Measurements from ENCODE around the gene NOSIP.

The NOSIP gene

GRCh38 chr19:49551531-49551930 lies 28.8 kb downstream of the NOSIP start:
- no peak for TF ChIP-seq CTCF (IDR thresholded peaks at IDR 0.05; ENCODE audit: poor library complexity, severe bottlenecking)
- no peak for DNase-seq (ENCODE audit: low spot score)
- peaks cover 16% of the 10 kb centered on the region for H3K4me1 ChIP-seq (ENCODE audit: insufficient read depth, poor library complexity, severe bottlenecking)
- no peaks in the 10 kb centered on the region for H3K9me3 ChIP-seq (ENCODE audit: severe bottlenecking)
- H3K36me3 ChIP-seq (ENCODE audit: low read depth): peaks cover 16% of the 10 kb centered on the region
- no peaks in the 10 kb centered on the region for H3K27me3 ChIP-seq (ENCODE audit: insufficient read depth, poor library complexity, severe bottlenecking)
- no peak overlapping the region for H3K4me3 ChIP-seq (ENCODE audit: severe bottlenecking)
- H3K27ac ChIP-seq (ENCODE audit: poor library complexity, severe bottlenecking): no peak overlapping the region
- ATAC-seq (ENCODE audit: low read depth): no peak

DNA sequence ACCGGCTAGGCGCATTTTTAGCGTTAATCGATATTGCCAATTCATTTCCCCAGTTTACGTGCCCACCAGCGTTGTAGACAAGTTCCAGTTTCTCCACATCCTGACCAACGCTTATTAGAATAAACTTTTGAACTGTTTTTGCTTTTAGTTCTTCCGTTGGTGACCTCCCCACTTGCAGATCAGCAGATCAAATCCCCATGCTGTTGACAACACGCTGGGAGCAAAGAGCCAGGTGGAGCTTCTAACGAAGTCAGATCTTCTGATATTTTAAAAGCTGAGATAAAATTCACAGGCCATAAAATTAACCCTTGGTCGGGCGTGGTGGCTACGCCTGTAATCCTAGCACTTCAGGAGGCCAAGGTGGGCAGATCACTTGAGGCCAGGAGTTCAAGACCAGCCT lies 31.3 kb downstream of the NOSIP start:
- H3K27me3 ChIP-seq (ENCODE audit: insufficient read depth, poor library complexity, severe bottlenecking): no peaks in the 10 kb centered on the region
- ATAC-seq (ENCODE audit: low read depth) (no peak), DNase-seq (ENCODE audit: low spot score) (no peak)
- TF ChIP-seq CTCF (IDR thresholded peaks at IDR 0.05; ENCODE audit: poor library complexity, severe bottlenecking): no peak
- peaks cover 7% of the 10 kb centered on the region for H3K4me1 ChIP-seq (ENCODE audit: insufficient read depth, poor library complexity, severe bottlenecking)
- H3K36me3 ChIP-seq (ENCODE audit: low read depth): no peaks in the 10 kb centered on the region
- H3K4me3 ChIP-seq (ENCODE audit: severe bottlenecking): no peak overlapping the region
- no peaks in the 10 kb centered on the region for H3K9me3 ChIP-seq (ENCODE audit: severe bottlenecking)
- no peak overlapping the region for H3K27ac ChIP-seq (ENCODE audit: poor library complexity, severe bottlenecking)

GRCh38 chr19:49546825-49547565 lies 33.4 kb downstream of the NOSIP start:
- Histone ChIP-seq H3K4me1 (ENCODE audit: insufficient read depth, poor library complexity, severe bottlenecking) (no peaks in the 10 kb centered on the region), H3K36me3 (ENCODE audit: low read depth) (no peaks in the 10 kb centered on the region), H3K4me3 (ENCODE audit: severe bottlenecking) (no peak overlapping the region), H3K9me3 (ENCODE audit: severe bottlenecking) (no peaks in the 10 kb centered on the region), H3K27me3 (ENCODE audit: insufficient read depth, poor library complexity, severe bottlenecking) (no peaks in the 10 kb centered on the region), H3K27ac (ENCODE audit: poor library complexity, severe bottlenecking) (no peak overlapping the region)
- ATAC-seq (ENCODE audit: low read depth) (peak; percentile 86), DNase-seq (ENCODE audit: low spot score) (no peak)
- peak; percentile 87 for TF ChIP-seq CTCF (IDR thresholded peaks at IDR 0.05; ENCODE audit: poor library complexity, severe bottlenecking)

GRCh38 chr19:49544154-49544553 lies 36.2 kb downstream of the NOSIP start:
- no peak for DNase-seq (ENCODE audit: low spot score)
- ATAC-seq (ENCODE audit: low read depth): no peak
- no peak overlapping the region for H3K4me3 ChIP-seq (ENCODE audit: severe bottlenecking)
- no peaks in the 10 kb centered on the region for H3K27me3 ChIP-seq (ENCODE audit: insufficient read depth, poor library complexity, severe bottlenecking)
- H3K9me3 ChIP-seq (ENCODE audit: severe bottlenecking): no peaks in the 10 kb centered on the region
- no peaks in the 10 kb centered on the region for H3K36me3 ChIP-seq (ENCODE audit: low read depth)
- no peak overlapping the region for H3K27ac ChIP-seq (ENCODE audit: poor library complexity, severe bottlenecking)
- TF ChIP-seq CTCF (IDR thresholded peaks at IDR 0.05; ENCODE audit: poor library complexity, severe bottlenecking): no peak
- H3K4me1 ChIP-seq (ENCODE audit: insufficient read depth, poor library complexity, severe bottlenecking): no peaks in the 10 kb centered on the region

DNA sequence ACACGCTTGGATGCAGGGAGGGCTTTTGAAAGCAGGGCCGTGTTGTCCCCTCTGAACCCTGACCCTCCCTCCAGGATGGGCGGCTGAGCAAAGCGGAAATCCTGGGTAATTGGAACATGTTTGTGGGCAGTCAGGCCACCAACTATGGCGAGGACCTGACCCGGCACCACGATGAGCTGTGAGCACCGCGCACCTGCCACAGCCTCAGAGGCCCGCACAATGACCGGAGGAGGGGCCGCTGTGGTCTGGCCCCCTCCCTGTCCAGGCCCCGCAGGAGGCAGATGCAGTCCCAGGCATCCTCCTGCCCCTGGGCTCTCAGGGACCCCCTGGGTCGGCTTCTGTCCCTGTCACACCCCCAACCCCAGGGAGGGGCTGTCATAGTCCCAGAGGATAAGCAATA lies 37.3 kb downstream of the NOSIP start:
- H3K9me3 ChIP-seq (ENCODE audit: severe bottlenecking): no peaks in the 10 kb centered on the region
- H3K4me1 ChIP-seq (ENCODE audit: insufficient read depth, poor library complexity, severe bottlenecking): no peaks in the 10 kb centered on the region
- H3K4me3 ChIP-seq (ENCODE audit: severe bottlenecking): no peak overlapping the region
- no peak for DNase-seq (ENCODE audit: low spot score)
- H3K27ac ChIP-seq (ENCODE audit: poor library complexity, severe bottlenecking): no peak overlapping the region
- no peak for ATAC-seq (ENCODE audit: low read depth)
- TF ChIP-seq CTCF (IDR thresholded peaks at IDR 0.05; ENCODE audit: poor library complexity, severe bottlenecking): no peak
- no peaks in the 10 kb centered on the region for H3K27me3 ChIP-seq (ENCODE audit: insufficient read depth, poor library complexity, severe bottlenecking)
- H3K36me3 ChIP-seq (ENCODE audit: low read depth): no peaks in the 10 kb centered on the region
